OCI-LY3 (cell line): ENCODE measurements around the gene CBFA2T2.

ENCODE experiments used
- H2AFZ ChIP-seq: fragments of 200-600, 300-600 bp; shearing (Covaris generic); 2 replicates; pipeline ENCODE4 v1.6.0; 2014; ENCODE audit warnings: antibody characterized with exemption, low read depth, low read length
- H3K27ac ChIP-seq: fragments of 200-600, 300-600 bp; sonication (generic); 2 replicates; pipeline ENCODE4 v1.5.1; 2014; ENCODE audit warnings: mild to moderate bottlenecking, low read length, moderate library complexity, mixed read lengths
- H3K27me3 ChIP-seq: fragments of 200-600, 300-600 bp; sonication (generic); 2 replicates; pipeline ENCODE4 v1.6.1; 2014; ENCODE audit warnings: low read depth, low read length, mixed read lengths
- H3K36me3 ChIP-seq: fragments of 200-600, 300-600 bp; sonication (generic); replicated peaks from 2 replicates; pipeline ENCODE3; 2014; ENCODE audit warnings: low read depth, low read length, mixed read lengths
- H3K4me1 ChIP-seq: fragments of 300-600, 200-600 bp; sonication (generic); 2 replicates; pipeline ENCODE4 v1.6.1; 2014; ENCODE audit warnings: low read length, mixed read lengths
- H3K4me2 ChIP-seq: fragments of 200-600, 300-600 bp; sonication (generic); 2 replicates; pipeline ENCODE4 v1.6.1; 2014; ENCODE audit warnings: low read length, mixed read lengths
- H3K4me3 ChIP-seq: fragments of 300-600, 200-600 bp; sonication (generic); 2 replicates; pipeline ENCODE4 v1.5.1; 2014; ENCODE audit warnings: antibody characterized with exemption, mild to moderate bottlenecking, low read length, moderate library complexity
- H3K79me2 ChIP-seq: fragments of 300-600, 200-600 bp; shearing (Covaris generic); 2 replicates; pipeline ENCODE4 v1.6.1; 2014; ENCODE audit warnings: mild to moderate bottlenecking, low read length, mixed read lengths
- H3K9ac ChIP-seq: fragments of 300-600, 200-600 bp; shearing (Covaris generic); 2 replicates; pipeline ENCODE4 v1.6.0; 2014; ENCODE audit warnings: mild to moderate bottlenecking, low read length, moderate library complexity
- H3K9me3 ChIP-seq: fragments of 200-600, 300-600 bp; shearing (Covaris generic); 2 replicates; pipeline ENCODE4 v1.6.1; 2014; ENCODE audit warnings: low read length, mixed read lengths; ENCODE audit not compliant: insufficient read depth
- H4K20me1 ChIP-seq: fragments of 200-600, 300-600 bp; sonication (generic); 2 replicates; pipeline ENCODE4 v1.6.1; 2016; ENCODE audit warnings: low read length, mixed read lengths; ENCODE audit not compliant: insufficient read depth
- EZH2phosphoT487 ChIP-seq: fragments of 200-600 bp; shearing (Covaris generic); IDR thresholded peaks from 2 replicates; pipeline ENCODE4 v1.6.1; 2018; ENCODE audit warnings: antibody characterized with exemption, mixed run types, low read depth
- TF ChIP-seq, protein P1 (sequence below): fragments of 200-600, 300-600 bp; sonication (generic); IDR thresholded peaks from 2 replicates; pipeline ENCODE4 v1.5.1; 2014; ENCODE audit warnings: antibody characterized with exemption, low read length, low read depth

CBFA2T2 gene

DNA sequence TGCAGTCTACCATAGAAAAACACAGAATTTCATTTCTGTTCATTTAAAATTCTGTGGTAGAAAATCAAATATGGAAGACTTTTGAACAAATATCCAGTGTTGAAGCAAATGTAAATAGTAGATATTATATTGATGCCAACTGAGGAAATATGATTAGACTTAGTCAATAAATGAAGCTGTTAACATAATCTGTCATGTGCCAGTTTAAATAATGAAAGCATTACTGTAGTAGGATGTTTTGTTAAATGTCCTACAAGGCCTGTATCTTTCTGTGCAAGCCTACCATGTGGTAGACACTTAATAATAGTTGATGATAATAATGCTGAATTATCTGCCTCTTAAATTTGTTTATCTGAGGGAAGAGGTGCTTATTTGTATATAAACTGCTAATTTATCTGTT, 55.9 kb downstream of the CBFA2T2 start:
- 0 out of 2 replicates have a peak, but pooled peaks cover 3% of the 10 kb centered on the region for H4K20me1 ChIP-seq
- H3K27ac ChIP-seq: no peak overlapping the region
- no peak overlapping the region for H2AFZ ChIP-seq
- no peaks in the 10 kb centered on the region for H3K36me3 ChIP-seq
- H3K4me3 ChIP-seq: no peak overlapping the region
- TF ChIP-seq EZH2phosphoT487: no peak
- TF ChIP-seq, protein P1, sequence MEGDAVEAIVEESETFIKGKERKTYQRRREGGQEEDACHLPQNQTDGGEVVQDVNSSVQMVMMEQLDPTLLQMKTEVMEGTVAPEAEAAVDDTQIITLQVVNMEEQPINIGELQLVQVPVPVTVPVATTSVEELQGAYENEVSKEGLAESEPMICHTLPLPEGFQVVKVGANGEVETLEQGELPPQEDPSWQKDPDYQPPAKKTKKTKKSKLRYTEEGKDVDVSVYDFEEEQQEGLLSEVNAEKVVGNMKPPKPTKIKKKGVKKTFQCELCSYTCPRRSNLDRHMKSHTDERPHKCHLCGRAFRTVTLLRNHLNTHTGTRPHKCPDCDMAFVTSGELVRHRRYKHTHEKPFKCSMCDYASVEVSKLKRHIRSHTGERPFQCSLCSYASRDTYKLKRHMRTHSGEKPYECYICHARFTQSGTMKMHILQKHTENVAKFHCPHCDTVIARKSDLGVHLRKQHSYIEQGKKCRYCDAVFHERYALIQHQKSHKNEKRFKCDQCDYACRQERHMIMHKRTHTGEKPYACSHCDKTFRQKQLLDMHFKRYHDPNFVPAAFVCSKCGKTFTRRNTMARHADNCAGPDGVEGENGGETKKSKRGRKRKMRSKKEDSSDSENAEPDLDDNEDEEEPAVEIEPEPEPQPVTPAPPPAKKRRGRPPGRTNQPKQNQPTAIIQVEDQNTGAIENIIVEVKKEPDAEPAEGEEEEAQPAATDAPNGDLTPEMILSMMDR: no peak
- H3K9ac ChIP-seq: no peak overlapping the region
- H3K4me2 ChIP-seq: no peak overlapping the region
- H3K4me1 ChIP-seq: no peaks in the 10 kb centered on the region
- H3K79me2 ChIP-seq: no peaks in the 10 kb centered on the region
- H3K9me3 ChIP-seq: no peaks in the 10 kb centered on the region
- no peaks in the 10 kb centered on the region for H3K27me3 ChIP-seq

DNA sequence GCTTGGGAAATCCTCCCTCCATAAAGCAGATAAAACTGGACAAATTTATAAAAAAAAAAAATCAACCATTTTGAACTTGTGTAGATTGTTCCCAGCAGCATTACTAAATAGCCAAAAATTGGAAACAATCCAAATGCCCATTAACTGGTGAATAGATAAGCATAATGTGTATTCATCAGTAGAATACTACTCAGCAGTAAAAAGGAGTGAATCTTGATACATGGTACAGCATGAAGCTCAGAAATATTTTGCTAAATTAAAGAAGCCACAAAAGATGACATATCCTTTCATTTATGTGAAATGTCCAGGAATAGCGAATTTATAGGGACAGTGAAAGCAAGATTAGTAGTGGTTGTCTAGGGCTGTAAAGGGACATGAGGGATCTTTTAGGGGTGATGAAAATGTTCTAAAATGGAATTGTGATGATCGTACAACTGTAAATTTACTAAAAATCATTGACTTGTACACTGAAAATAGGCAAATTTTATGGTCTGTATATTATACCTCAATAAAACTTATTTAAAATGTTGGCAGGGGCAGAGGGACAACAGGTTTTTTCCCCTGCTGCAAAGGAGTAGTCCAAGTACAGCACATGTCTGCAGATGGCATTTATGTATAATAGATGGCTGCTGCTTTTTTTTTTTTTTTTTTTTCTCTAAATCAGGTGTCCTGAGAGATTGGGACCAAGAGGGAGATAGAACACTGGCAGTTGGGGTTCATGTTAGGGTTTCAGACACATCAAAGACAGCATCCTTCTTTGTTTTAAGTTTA, 59.5 kb downstream of the CBFA2T2 start:
- H3K9me3 ChIP-seq: no peaks in the 10 kb centered on the region

DNA sequence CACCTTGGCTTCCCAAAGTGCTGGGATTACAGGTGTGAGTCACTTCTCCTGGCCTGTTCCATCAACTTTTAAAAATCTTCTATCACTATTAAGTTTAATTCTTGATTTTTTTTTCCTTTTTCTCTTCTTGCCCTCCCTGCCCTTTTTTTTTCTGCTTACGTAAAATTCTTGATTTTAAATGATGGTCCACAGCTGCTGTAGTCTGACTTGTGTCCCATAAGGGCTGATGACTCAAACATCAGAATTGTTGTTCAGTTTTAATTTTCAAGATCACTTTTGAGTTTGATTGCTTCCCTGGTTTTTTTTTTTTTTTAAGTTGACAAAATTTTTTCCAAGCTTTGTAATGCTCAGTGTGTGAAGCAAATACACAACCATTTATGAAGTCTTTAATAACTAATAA, 61.9 kb downstream of the CBFA2T2 start:
- H3K36me3 ChIP-seq: no peaks in the 10 kb centered on the region
- H3K79me2 ChIP-seq: no peaks in the 10 kb centered on the region
- no peak overlapping the region for H3K4me2 ChIP-seq
- H3K9ac ChIP-seq: no peak overlapping the region
- peaks cover 23% of the 10 kb centered on the region for H3K4me1 ChIP-seq
- H3K27me3 ChIP-seq: no peaks in the 10 kb centered on the region
- TF ChIP-seq, protein P1: no peak
- TF ChIP-seq EZH2phosphoT487: no peak
- H3K9me3 ChIP-seq: no peaks in the 10 kb centered on the region
- H4K20me1 ChIP-seq: no peaks in the 10 kb centered on the region
- H3K4me3 ChIP-seq: no peak overlapping the region
- no peak overlapping the region for H3K27ac ChIP-seq
- no peak overlapping the region for H2AFZ ChIP-seq

More for the DNA sequence above, 59.5 kb downstream of the CBFA2T2 start:
- H3K79me2 ChIP-seq: no peaks in the 10 kb centered on the region
- peaks cover 10% of the 10 kb centered on the region for H3K4me1 ChIP-seq
- no peak for TF ChIP-seq EZH2phosphoT487
- TF ChIP-seq, protein P1: no peak
- H3K27me3 ChIP-seq: no peaks in the 10 kb centered on the region
- H3K36me3 ChIP-seq: no peaks in the 10 kb centered on the region
- H4K20me1 ChIP-seq: no peaks in the 10 kb centered on the region
- H3K4me2 ChIP-seq: no peak overlapping the region
- H2AFZ ChIP-seq: no peak overlapping the region
- no peak overlapping the region for H3K4me3 ChIP-seq
- H3K9ac ChIP-seq: no peak overlapping the region
- H3K27ac ChIP-seq: no peak overlapping the region

DNA sequence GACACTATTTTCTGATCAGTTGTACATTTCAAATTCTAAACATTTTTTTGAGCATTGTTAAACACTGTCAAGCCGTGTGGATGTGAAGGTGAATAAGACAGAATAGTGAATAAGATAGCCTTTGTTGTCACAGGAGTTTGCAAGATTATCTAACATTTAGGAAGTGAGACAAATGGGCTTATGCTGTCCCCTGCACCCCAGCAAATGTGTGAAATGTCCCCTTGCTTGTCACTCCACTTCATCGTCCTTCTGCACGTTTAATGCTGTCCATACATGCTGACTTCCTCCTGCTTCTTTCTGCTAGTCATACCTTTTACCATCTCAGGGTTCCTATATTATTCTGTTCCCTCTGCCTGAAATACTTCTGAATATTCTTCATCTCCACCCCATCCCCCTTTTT, 62.6 kb downstream of the CBFA2T2 start:
- TF ChIP-seq, protein P1: no peak
- no peak for TF ChIP-seq EZH2phosphoT487
- H3K79me2 ChIP-seq: no peaks in the 10 kb centered on the region
- no peak overlapping the region for H3K9ac ChIP-seq
- no peak overlapping the region for H3K27ac ChIP-seq
- no peak overlapping the region for H3K4me3 ChIP-seq
- H4K20me1 ChIP-seq: no peaks in the 10 kb centered on the region
- no peak overlapping the region for H3K4me2 ChIP-seq
- no peaks in the 10 kb centered on the region for H3K27me3 ChIP-seq
- no peak overlapping the region for H2AFZ ChIP-seq
- no peaks in the 10 kb centered on the region for H3K36me3 ChIP-seq
- peaks cover 23% of the 10 kb centered on the region for H3K4me1 ChIP-seq
- H3K9me3 ChIP-seq: no peaks in the 10 kb centered on the region
